ENCODE data around the gene PTPN14. TPM values are rescaled to one million over a fixed set of nuclear protein-coding genes. Genes with fewer than 3 reads are reported as not detected.
A peak's percentile ranks its signal among the peaks of the same experiment; 100 is the strongest.

Gene PTPN14
- total and polyA plus RNA-seq, 2 of the 4 experiments (the other 2 are of a cell fraction): 21.5 to 31.7 TPM

DNA sequence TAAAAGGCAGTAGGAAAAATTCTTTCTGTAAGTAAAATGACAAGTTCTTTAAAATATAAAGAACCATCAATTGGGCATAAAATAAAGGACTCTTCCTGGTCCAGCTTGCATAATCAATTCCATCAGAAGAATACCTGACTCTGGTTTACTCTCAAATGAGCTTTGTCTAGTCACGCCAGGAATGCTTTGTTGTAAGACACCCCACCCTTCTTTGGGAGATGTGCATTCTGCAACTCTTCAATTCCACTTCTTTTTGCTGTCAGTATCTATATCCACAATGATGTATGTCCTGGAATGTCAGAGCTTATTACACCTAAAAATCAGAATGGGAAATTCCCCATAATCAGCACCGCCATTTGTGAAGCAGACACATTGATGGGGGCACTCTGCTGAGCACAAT is 76.1 kb downstream of the PTPN14 start:
- no peak overlapping the region for H4K91ac ChIP-seq (ENCODE audit: insufficient read depth, low read depth, low read length)
- no peaks in the 10 kb centered on the region for H3K36me3 ChIP-seq (ENCODE audit: control insufficient read depth, insufficient read depth, low read length)
- peaks cover 37 to 74% of the 10 kb centered on the region in 2 experiments for H3K79me1 ChIP-seq (ENCODE audit: low read depth in 1 of 2, low read length in 2 of 2)
- H3K4me3 ChIP-seq (ENCODE audit: insufficient read depth, low read depth, low read length): no peak overlapping the region
- peaks cover 49% of the 10 kb centered on the region for H4K20me1 ChIP-seq (ENCODE audit: insufficient read depth, low read length)
- DNase-seq (no peak), ATAC-seq (ENCODE audit: low read depth) (no peak)
- 0 out of 3 replicates have a peak overlapping the region, but pooled peaks have one; percentile 40 for H2BK15ac ChIP-seq (ENCODE audit: low read depth, low read length)
- 0 out of 2 replicates have a peak overlapping the region, but pooled peaks have one; percentile 21 for H3K4ac ChIP-seq (ENCODE audit: low read depth, low read length)
- no TSS peak for BruUV-seq (replicated peaks)
- peaks cover 21% of the 10 kb centered on the region for H3K4me1 ChIP-seq (ENCODE audit: control insufficient read depth, insufficient read depth, low read length)
- no peak for TF ChIP-seq NFE2L2 (IDR thresholded peaks at IDR 0.05; ENCODE audit: low read depth, low read length)
- no peak for TF ChIP-seq RFX5 (IDR thresholded peaks at IDR 0.05; ENCODE audit: low read depth, low read length)
- TF ChIP-seq MAZ (IDR thresholded peaks at IDR 0.05; ENCODE audit: borderline replicate concordance, low read depth, low read length): no peak
- TF ChIP-seq MAFK (IDR thresholded peaks at IDR 0.05; ENCODE audit: low read depth, low read length): no peak
- TF ChIP-seq, protein P1, sequence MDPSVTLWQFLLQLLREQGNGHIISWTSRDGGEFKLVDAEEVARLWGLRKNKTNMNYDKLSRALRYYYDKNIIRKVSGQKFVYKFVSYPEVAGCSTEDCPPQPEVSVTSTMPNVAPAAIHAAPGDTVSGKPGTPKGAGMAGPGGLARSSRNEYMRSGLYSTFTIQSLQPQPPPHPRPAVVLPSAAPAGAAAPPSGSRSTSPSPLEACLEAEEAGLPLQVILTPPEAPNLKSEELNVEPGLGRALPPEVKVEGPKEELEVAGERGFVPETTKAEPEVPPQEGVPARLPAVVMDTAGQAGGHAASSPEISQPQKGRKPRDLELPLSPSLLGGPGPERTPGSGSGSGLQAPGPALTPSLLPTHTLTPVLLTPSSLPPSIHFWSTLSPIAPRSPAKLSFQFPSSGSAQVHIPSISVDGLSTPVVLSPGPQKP (IDR thresholded peaks at IDR 0.05; ENCODE audit: borderline replicate concordance, low read depth, low read length): no peak
- TF ChIP-seq RCOR1 (IDR thresholded peaks at IDR 0.05; ENCODE audit: insufficient replicate concordance, low read length): no peak
- TF ChIP-seq, protein P2, sequence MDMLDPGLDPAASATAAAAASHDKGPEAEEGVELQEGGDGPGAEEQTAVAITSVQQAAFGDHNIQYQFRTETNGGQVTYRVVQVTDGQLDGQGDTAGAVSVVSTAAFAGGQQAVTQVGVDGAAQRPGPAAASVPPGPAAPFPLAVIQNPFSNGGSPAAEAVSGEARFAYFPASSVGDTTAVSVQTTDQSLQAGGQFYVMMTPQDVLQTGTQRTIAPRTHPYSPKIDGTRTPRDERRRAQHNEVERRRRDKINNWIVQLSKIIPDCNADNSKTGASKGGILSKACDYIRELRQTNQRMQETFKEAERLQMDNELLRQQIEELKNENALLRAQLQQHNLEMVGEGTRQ (IDR thresholded peaks at IDR 0.05; ENCODE audit: low read depth, low read length): no peak
- no peak overlapping the region for H2BK20ac ChIP-seq (ENCODE audit: low read depth, low read length)
- no peak overlapping the region for H2BK5ac ChIP-seq (ENCODE audit: low read depth, low read length, poor library complexity, severe bottlenecking)
- no peak overlapping the region for H3K4me2 ChIP-seq (ENCODE audit: low read depth, low read length)
- H3K9me1 ChIP-seq (ENCODE audit: insufficient read depth, low read length): peaks cover 20% of the 10 kb centered on the region
- peak overlapping the region; percentile 31 for H2AK9ac ChIP-seq (replicated peaks; ENCODE audit: low read depth, low read length, poor library complexity)
- no peak overlapping the region; a peak in 1 of 4 replicates for H4K8ac ChIP-seq (ENCODE audit: low read depth in 2 of 2, low read length in 2 of 2)
- no peak overlapping the region for H3K56ac ChIP-seq (ENCODE audit: extremely low read depth, insufficient read depth, low read length)
- no peak overlapping the region for H4K5ac ChIP-seq (ENCODE audit: low read depth, low read length)
- WGBS, 2 experiments (ENCODE audit: extremely low coverage in 2 of 2, insufficient read length in 1 of 2): no CpG with 5 or more reads among the region's 2 CpGs
- H2AFZ ChIP-seq (replicated peaks; ENCODE audit: low read length, poor library complexity): no peak overlapping the region
- POLR2A ChIA-PET (ENCODE audit: unreplicated experiment): no interaction called here
- CTCF ChIA-PET: no interaction called here
- intact Hi-C loops (cut with micrococcal nuclease): no loop called here
- H2BK120ac ChIP-seq (ENCODE audit: low read depth, low read length): no peak overlapping the region
- H3K9ac ChIP-seq (ENCODE audit: low read depth, low read length): no peak overlapping the region
- H3K27me3 ChIP-seq (ENCODE audit: control insufficient read depth, insufficient read depth, low read length): no peaks in the 10 kb centered on the region
- no peak overlapping the region for H3K18ac ChIP-seq (ENCODE audit: low read depth, low read length)
- peak overlapping the region; percentile 9; the same call in 1 of the 2 replicates for H3K23ac ChIP-seq (ENCODE audit: low read depth, low read length)
- H3K27ac ChIP-seq (ENCODE audit: insufficient read depth, low read length): no peak overlapping the region
- in situ Hi-C loops (cut with MboI; ENCODE audit: low sequenced_read_pairs): no loop called here
- H2AK5ac ChIP-seq (ENCODE audit: low read depth, low read length): no peak overlapping the region
- H3K14ac ChIP-seq (replicated peaks; ENCODE audit: low read depth, low read length): 0 out of 2 replicates have a peak overlapping the region, but pooled peaks have one; percentile 7
- H3K9me3 ChIP-seq (ENCODE audit: control insufficient read depth, insufficient read depth, low read length): no peaks in the 10 kb centered on the region
- dilution Hi-C loops (cut with HindIII; ENCODE audit: low sequenced_read_pairs, unreplicated experiment): no loop called here

Data from IMR-90 (cell line).